Measurements from ENCODE around the gene XRN2. TPM values are rescaled to one million over a fixed set of nuclear protein-coding genes. Genes with fewer than 3 reads are reported as not detected.

XRN2 gene
- total RNA-seq, 1 experiment from 2014 or later, result 118 TPM

DNA sequence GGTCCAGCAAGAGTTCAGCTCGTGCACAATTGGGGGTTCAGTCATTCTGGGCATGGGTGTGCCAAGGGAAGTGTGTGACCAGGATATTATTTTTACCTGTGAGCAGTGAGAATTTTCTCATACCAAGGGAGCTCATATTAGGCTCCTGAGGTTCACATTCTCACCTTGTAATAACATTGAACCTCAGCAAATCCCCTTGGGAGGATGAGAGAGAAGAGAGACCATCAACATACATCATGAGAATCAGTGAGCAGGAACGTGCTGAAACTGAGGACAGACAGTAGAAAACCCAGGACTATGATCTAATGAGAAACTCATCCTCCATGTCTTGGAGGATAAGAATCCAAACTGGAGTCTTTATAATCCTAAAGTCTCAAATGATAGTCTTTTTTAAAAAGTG lies 33.4 kb upstream of the XRN2 start:
- ChIA-PET CTCF (interaction anchor here (1.7 kb wide), 1 partner anchor 35 kb away, joined by 4 read pairs; no protein-coding TSS in a partner anchor), POLR2A (no interaction called here)
- Mint-ChIP-seq H3K27ac (no peak overlapping the region), H3K4me3 (no peak overlapping the region), H3K36me3 (peaks cover 5% of the 10 kb centered on the region; the same call in 1 of the 2 replicates), H3K4me1 (0 out of 2 replicates have a peak, but pooled peaks cover 3% of the 10 kb centered on the region), H3K27me3 (ENCODE audit: low read depth) (no peaks in the 10 kb centered on the region; the same call in 1 of the 2 replicates), H3K9me3 (peaks cover 17% of the 10 kb centered on the region)
- ATAC-seq (no peak), DNase-seq (ENCODE audit: low spot score) (no peak)
- no peak for TF ChIP-seq EMX1 (CRISPR knock-in tag; IDR thresholded peaks at IDR 0.05)
- TF ChIP-seq, protein P1, sequence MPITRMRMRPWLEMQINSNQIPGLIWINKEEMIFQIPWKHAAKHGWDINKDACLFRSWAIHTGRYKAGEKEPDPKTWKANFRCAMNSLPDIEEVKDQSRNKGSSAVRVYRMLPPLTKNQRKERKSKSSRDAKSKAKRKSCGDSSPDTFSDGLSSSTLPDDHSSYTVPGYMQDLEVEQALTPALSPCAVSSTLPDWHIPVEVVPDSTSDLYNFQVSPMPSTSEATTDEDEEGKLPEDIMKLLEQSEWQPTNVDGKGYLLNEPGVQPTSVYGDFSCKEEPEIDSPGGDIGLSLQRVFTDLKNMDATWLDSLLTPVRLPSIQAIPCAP (CRISPR knock-in tag; IDR thresholded peaks at IDR 0.05), result no peak

DNA sequence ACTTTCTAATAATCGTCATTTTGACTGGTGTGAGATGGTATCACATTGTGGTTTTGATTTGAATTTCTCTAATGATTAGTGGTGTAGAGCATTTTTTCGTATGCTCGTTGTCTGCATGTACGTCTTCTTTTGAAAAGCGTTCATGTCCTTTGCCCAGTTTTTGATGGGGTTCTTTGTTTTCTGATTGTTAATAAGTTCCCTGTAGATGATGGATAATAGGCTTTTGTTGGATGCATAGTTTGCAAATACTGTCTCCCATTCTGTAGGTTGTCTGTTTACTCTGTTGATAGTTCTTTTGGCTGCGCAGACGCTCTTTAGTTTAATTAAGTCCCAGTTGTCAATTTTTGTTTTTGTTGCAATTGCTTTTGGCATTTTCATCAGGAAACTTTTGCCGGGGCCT lies 32.3 kb upstream of the XRN2 start:
- Mint-ChIP-seq H3K9me3 (peaks cover 17% of the 10 kb centered on the region), H3K27ac (no peak overlapping the region), H3K4me1 (no peaks in the 10 kb centered on the region), H3K36me3 (peaks cover 5% of the 10 kb centered on the region; the same call in 1 of the 2 replicates), H3K27me3 (ENCODE audit: low read depth) (no peaks in the 10 kb centered on the region; the same call in 1 of the 2 replicates), H3K4me3 (no peak overlapping the region)
- POLR2A ChIA-PET, result no interaction called here
- CTCF ChIA-PET, result no interaction called here
- TF ChIP-seq FOXK1 (CRISPR knock-in tag; IDR thresholded peaks at IDR 0.05) (no peak), NFE2L1 (CRISPR knock-in tag; IDR thresholded peaks at IDR 0.05) (no peak), SOX15 (CRISPR knock-in tag; IDR thresholded peaks at IDR 0.05) (no peak), TEAD1 (CRISPR knock-in tag; IDR thresholded peaks at IDR 0.05) (no peak), PRRX2 (CRISPR knock-in tag; IDR thresholded peaks at IDR 0.05) (no peak), ZNF263 (CRISPR knock-in tag; IDR thresholded peaks at IDR 0.05; ENCODE audit: low read depth) (no peak), SMAD4 (CRISPR knock-in tag; IDR thresholded peaks at IDR 0.05) (no peak), ELF4 (CRISPR knock-in tag; IDR thresholded peaks at IDR 0.05; ENCODE audit: low read depth) (no peak)
- TF ChIP-seq, protein P2, sequence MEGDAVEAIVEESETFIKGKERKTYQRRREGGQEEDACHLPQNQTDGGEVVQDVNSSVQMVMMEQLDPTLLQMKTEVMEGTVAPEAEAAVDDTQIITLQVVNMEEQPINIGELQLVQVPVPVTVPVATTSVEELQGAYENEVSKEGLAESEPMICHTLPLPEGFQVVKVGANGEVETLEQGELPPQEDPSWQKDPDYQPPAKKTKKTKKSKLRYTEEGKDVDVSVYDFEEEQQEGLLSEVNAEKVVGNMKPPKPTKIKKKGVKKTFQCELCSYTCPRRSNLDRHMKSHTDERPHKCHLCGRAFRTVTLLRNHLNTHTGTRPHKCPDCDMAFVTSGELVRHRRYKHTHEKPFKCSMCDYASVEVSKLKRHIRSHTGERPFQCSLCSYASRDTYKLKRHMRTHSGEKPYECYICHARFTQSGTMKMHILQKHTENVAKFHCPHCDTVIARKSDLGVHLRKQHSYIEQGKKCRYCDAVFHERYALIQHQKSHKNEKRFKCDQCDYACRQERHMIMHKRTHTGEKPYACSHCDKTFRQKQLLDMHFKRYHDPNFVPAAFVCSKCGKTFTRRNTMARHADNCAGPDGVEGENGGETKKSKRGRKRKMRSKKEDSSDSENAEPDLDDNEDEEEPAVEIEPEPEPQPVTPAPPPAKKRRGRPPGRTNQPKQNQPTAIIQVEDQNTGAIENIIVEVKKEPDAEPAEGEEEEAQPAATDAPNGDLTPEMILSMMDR (IDR thresholded peaks at IDR 0.05), result no peak
- TF ChIP-seq, protein P3, sequence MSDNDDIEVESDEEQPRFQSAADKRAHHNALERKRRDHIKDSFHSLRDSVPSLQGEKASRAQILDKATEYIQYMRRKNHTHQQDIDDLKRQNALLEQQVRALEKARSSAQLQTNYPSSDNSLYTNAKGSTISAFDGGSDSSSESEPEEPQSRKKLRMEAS (CRISPR knock-in tag; IDR thresholded peaks at IDR 0.05), result no peak
- TF ChIP-seq, protein P4, sequence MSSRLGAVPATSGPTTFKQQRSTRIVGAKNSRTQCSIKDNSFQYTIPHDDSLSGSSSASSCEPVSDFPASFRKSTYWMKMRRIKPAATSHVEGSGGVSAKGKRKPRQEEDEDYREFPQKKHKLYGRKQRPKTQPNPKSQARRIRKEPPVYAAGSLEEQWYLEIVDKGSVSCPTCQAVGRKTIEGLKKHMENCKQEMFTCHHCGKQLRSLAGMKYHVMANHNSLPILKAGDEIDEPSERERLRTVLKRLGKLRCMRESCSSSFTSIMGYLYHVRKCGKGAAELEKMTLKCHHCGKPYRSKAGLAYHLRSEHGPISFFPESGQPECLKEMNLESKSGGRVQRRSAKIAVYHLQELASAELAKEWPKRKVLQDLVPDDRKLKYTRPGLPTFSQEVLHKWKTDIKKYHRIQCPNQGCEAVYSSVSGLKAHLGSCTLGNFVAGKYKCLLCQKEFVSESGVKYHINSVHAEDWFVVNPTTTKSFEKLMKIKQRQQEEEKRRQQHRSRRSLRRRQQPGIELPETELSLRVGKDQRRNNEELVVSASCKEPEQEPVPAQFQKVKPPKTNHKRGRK (CRISPR knock-in tag; IDR thresholded peaks at IDR 0.05; ENCODE audit: borderline replicate concordance), result no peak
- TF ChIP-seq, protein P5, sequence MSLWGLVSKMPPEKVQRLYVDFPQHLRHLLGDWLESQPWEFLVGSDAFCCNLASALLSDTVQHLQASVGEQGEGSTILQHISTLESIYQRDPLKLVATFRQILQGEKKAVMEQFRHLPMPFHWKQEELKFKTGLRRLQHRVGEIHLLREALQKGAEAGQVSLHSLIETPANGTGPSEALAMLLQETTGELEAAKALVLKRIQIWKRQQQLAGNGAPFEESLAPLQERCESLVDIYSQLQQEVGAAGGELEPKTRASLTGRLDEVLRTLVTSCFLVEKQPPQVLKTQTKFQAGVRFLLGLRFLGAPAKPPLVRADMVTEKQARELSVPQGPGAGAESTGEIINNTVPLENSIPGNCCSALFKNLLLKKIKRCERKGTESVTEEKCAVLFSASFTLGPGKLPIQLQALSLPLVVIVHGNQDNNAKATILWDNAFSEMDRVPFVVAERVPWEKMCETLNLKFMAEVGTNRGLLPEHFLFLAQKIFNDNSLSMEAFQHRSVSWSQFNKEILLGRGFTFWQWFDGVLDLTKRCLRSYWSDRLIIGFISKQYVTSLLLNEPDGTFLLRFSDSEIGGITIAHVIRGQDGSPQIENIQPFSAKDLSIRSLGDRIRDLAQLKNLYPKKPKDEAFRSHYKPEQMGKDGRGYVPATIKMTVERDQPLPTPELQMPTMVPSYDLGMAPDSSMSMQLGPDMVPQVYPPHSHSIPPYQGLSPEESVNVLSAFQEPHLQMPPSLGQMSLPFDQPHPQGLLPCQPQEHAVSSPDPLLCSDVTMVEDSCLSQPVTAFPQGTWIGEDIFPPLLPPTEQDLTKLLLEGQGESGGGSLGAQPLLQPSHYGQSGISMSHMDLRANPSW (CRISPR knock-in tag; conservative IDR thresholded peaks at IDR 0.05; ENCODE audit: low read depth), result no peak
- TF ChIP-seq, protein P6, sequence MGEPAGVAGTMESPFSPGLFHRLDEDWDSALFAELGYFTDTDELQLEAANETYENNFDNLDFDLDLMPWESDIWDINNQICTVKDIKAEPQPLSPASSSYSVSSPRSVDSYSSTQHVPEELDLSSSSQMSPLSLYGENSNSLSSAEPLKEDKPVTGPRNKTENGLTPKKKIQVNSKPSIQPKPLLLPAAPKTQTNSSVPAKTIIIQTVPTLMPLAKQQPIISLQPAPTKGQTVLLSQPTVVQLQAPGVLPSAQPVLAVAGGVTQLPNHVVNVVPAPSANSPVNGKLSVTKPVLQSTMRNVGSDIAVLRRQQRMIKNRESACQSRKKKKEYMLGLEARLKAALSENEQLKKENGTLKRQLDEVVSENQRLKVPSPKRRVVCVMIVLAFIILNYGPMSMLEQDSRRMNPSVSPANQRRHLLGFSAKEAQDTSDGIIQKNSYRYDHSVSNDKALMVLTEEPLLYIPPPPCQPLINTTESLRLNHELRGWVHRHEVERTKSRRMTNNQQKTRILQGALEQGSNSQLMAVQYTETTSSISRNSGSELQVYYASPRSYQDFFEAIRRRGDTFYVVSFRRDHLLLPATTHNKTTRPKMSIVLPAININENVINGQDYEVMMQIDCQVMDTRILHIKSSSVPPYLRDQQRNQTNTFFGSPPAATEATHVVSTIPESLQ (CRISPR knock-in tag; IDR thresholded peaks at IDR 0.05), result no peak
- DNase-seq (ENCODE audit: low spot score), result no peak
- ATAC-seq, result no peak
